Activated CD8-positive, alpha-beta memory T cell treated with anti-CD3 and anti-CD28 coated beads for 4 hours (primary cell): ENCODE measurements around the gene NELL2.

ENCODE experiments used
- DNase-seq, 2 donors: peaks; one replicate each; pipeline ENCODE4 v3.0.0-alpha.2; 2020; ENCODE audit warnings: low read depth in 2 of 2

The NELL2 gene

GRCh38 chr12:44542716-44543115 is 333.4 kb downstream of the NELL2 start:
- no peak for DNase-seq

DNA sequence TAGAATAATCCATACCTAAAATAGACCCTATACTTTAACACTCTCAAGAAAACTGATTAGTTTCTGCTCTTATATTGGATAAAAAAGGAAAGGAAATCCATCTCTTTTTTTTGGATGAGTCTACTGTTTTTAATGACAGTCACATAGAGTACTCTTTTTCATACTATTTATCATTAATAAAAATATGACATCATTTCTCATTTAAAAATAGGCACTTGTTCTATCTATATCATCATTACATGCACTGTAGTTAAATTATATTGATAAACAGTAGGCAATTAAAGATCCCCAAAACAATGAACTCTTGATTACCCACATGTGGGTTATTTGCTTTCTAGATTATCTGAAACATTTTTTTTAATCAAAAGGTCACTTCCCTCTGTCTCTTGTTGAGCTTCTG is 338.8 kb downstream of the NELL2 start:
- no peak for DNase-seq

- no peak for DNase-seq
These were observed 343.2 kb downstream of the NELL2 start for GRCh38 chr12:44532940-44533339.

DNA sequence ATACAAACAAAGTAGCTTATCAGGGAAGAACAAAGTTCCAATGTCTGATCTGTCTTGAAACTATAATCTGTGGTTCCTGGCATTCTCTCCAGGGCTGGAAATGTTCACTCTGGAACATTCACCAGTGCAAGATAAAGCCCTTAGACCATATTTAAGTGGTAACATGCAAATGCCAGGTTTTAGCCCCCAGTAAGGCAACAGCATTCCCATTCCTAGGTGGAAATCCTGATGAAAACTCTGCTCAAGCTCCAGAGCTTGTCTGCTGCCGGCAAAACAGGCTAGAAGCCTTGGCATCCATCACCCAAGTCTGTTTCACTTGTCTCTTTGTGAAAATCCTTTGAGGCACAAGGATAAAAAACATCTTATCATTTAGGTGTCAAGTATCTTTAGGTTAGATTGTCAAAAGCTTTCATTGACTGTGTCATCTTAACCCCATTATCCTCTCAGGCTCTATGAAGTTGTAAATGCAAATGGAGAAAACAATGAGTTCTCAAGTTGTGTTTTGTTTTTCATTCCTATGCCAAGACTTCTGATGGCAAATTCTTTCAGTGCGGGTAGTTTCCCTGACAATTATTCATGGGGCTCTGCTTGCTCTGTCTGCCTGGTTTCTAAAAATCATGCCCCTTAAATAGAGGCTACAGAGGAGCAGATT is 344.7 kb downstream of the NELL2 start:
- DNase-seq = no peak

DNA sequence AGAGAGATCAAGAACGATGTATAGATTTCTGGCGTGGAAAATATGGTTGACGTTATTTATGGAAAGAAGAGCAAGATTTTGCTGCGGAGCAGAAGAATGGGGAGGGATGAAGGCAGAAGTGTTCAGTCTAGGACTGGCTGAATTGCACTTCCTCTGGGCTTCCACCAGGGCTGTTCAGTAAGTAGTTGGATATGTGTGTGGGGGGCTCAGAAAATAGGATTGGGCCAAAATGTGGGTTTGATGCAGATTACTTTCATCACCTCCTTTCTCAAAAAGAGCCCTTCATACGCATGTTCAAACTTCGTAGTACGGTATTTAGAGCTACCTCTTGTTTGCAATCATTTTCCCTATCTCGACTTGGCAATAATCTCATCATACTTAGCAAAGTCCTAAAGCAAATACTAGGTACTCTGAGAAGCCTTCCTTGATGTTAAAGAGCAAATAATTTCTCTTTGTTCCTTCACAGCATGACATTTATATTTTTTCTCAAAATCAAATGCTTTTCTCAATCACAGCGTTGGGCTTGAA is 349.4 kb downstream of the NELL2 start:
- no peak for DNase-seq

GRCh38 chr12:44525806-44526654 is 350.1 kb downstream of the NELL2 start:
- no peak for DNase-seq

GRCh38 chr12:44523828-44524227 is 352.3 kb downstream of the NELL2 start:
- DNase-seq = no peak

DNA sequence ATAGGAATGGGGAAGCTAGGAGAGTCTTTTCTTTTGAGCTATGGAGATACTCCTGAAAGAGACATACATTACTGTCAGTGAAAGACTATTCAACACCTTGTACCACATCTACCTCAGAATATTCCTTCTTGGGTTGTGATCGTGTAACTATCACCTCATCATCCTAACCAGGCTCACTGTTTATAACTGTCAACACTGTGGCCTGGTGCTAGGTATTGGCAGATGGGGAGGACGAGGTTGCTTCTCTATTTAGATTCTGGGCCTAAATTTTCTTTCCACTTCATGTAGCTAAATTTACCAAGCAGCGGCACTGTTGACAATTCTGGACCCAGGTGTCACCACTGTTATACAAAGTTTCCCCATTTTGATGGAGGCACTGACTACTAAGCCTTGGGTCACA is 354.4 kb downstream of the NELL2 start:
- DNase-seq = no peak

DNA sequence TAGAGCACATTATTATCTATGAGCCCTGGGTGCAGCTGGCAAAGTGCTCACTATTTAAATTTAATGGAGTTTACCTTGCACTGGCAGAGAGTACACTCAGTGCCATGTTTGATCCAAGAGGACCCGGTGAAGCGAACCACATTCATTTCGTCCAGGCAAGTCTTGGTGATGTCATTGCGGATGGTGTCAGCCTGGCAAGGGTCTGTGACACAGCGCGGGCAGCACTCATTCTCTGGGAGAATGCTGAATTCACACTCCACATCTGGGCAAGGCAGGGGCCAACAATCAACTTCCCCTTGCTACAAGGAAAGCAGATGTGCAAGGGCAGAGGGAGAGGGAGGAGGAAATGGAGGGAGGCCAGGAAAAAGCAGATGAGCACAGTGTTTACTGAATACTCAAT is 356.2 kb downstream of the NELL2 start:
- DNase-seq = no peak

DNA sequence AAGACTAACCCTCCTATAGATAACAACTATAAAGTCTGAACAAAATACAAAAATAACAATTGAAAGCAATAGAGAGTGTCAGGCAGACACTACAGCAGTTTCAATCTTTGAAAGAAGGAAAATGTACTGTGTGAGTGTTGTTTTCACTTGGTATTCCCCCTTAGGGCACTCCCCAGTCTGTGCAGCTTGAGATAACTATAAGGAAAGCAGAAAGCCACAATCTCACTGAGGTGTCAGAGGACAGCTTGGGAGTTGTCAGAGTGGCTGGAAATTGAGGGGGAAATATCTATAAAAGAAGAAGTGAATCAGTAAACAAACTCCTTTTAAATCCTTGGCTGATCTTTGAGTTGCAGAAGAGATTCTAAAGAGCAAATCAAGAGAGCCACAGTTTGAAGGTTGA is 364.8 kb downstream of the NELL2 start:
- DNase-seq = no peak

GRCh38 chr12:44510510-44510909 is 365.6 kb downstream of the NELL2 start:
- no peak for DNase-seq

DNA sequence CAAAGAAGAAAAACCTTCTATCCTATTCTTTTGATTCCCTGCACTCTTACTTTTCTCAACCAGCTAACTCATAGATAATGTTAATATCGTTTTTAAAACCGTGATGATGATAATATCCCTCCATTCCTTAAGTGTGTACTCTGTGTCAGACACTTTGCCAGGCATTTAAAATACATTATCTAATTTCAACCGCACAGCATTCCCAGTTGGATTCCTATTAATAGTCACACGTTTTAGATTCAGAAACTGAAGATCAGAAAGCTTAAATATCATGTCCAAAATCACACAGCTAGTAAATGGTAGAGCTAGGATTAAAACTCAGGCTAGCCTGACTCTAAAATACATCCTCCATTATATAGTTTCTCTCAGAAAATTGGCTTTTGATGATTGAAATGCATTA is 366.0 kb downstream of the NELL2 start:
- no peak for DNase-seq

- no peak for DNase-seq
These were observed 366.6 kb downstream of the NELL2 start for GRCh38 chr12:44509471-44509870.

GRCh38 chr12:44507461-44507860 is 368.7 kb downstream of the NELL2 start:
- DNase-seq = no peak

DNA sequence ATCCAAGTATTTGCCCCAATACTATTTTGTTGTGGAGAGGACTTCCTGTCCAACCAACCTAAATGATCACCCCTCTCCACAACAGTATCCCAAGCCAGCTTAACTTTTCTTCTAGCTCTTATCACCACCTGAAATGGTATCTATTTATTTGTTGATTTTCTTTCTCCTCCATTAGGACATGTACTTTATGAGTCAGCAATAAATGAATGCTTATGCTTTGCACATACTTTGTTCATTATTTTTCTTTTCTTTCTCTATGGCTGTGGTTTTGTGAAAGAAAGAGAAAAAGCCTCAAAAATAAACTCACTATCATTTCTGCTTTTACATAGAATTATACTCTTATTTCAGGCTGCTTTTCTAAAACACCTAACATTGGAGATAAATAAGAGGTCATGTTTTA is 371.3 kb downstream of the NELL2 start:
- DNase-seq = no peak

DNA sequence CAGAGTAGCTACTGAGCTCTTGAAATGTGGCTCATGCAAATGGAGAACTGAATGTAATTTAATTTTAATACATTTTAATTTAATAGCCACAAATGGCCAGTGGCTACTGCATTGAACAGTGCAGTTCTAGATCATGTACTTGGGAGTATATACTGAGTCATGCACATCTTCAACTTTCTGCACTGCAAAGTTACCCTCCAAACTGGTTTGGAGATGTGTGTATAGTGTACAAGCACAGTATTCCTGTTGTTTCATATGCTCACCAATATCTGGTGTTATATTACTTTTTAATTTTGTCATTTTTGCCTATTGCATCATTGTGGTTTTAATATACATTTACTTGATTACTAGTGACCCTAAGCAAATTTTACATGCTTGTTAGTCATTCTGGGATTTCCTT is 372.8 kb downstream of the NELL2 start:
- no peak for DNase-seq

DNA sequence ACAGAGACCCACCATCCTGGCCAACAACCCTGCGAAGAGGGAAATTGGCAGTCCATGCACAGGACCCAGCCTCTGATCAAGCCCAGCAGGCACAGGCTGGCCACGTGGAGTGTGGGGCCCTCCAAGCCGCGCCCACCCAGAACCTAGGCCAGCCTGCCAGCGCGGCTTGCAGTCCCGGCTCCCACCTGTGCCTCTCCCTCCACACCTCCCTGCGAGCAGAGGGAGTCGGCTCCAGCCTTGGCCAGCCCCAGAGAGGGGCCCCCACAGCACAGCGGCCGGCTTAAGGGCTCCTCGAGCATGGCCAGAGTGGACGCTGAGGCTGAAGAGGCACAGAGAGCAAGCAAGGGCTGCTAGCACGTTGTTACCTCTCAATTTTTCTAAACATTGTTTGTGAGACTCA is 373.4 kb downstream of the NELL2 start:
- DNase-seq = no peak

- DNase-seq = no peak
These were observed 375.7 kb downstream of the NELL2 start for GRCh38 chr12:44500423-44500822.

GRCh38 chr12:44497044-44497443 is 379.1 kb downstream of the NELL2 start:
- DNase-seq = no peak

GRCh38 chr12:44490181-44490580 is 385.9 kb downstream of the NELL2 start:
- no peak for DNase-seq

DNA sequence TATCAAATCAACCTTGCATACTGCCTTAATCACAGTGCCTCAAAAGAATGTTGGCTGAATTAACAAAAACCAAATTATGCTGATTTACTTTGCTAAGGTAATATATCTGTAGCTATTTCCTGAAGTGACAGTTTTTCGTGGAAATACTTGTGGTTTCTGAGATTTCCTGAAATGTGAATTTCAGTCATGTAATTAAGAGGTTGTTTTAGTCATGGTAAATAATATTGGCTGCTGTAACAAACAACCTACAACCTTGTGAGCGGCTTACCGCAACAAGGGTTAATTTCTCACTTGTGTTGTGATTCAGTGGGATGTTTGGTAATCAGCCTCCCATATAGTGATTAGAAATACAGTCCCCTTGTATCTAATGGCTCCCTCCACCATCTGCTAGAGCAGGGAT is 387.9 kb downstream of the NELL2 start:
- no peak for DNase-seq

GRCh38 chr12:44484862-44485261 is 391.3 kb downstream of the NELL2 start:
- no peak for DNase-seq

DNA sequence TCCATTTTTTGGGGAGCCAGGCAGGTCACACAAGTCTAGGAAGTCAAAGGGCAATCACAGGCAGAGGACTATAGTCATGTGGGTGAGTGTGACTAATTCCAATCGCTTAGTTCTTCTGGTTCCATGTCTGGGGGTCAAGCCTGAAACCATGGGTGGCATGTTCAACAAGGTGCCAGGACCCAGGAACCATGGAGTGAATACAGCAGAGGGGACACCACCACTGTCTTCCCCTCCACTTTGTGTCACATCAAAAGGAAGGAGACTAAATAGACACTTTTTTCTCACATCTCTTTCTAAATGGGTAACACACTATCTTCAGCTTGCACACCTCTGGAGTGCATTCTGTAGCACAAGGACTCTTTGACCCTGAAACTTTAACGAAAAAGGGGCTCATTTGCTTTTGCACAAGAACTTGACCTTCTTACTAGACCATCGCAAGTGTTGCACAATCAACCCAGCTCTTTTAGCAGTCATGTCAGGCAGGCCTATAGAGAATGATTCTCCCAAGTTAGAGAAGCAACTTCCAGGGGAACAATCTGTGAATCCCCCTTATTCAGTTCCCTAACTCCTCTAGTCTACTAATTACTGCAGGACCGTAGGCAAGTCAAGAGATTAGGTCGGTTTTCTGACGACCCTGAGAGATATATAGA is 398.7 kb downstream of the NELL2 start:
- no peak for DNase-seq
